Kidney epithelial cell (primary cell): ENCODE data around the gene BCR. TPM values are rescaled to one million over a fixed set of nuclear protein-coding genes. Genes with fewer than 3 reads are reported as not detected.
A peak's percentile ranks its signal among the peaks of the same experiment; 100 is the strongest.

Source experiments
- DNase-seq: peaks from one replicate; pipeline ENCODE4 v3.0.0-alpha.2; 2010; ENCODE audit warnings: low read depth
- H3K27me3 ChIP-seq: 2 replicates; pipeline ENCODE4 v1.6.0; 2011; ENCODE audit warnings: low read length; ENCODE audit not compliant: control insufficient read depth, insufficient read depth
- H3K36me3 ChIP-seq: 2 replicates; pipeline ENCODE4 v1.5.1; 2011; ENCODE audit warnings: low read length; ENCODE audit not compliant: control insufficient read depth, insufficient read depth
- H3K4me3 ChIP-seq: 2 replicates; pipeline ENCODE4 v1.5.1; 2011; ENCODE audit warnings: low read depth, mild to moderate bottlenecking, control low read depth, low read length
- total RNA-seq: library from RNA; depleted of rRNA; stranded (reverse); fragments of >200 nt; gene quantifications from 2 replicates; pipeline ENCODE4 v1.2.3, GENCODE V29; 2015
- TF ChIP-seq, protein P1 (sequence below): IDR thresholded peaks from 2 replicates; pipeline ENCODE4 v1.5.1; 2011; ENCODE audit warnings: mild to moderate bottlenecking, moderate library complexity, low read length, control low read depth, inconsistent platforms; ENCODE audit not compliant: insufficient read depth, poor library complexity, severe bottlenecking

BCR gene
- total RNA-seq, 1 donor from 2014 or later, result 42.5 TPM

GRCh38 chr22:23179381-23180299 is 669 bp upstream of the BCR start:
- Histone ChIP-seq H3K36me3 (no peaks in the 10 kb centered on the region), H3K27me3 (no peaks in the 10 kb centered on the region), H3K4me3 (peak overlapping the region; percentile 76)
- DNase-seq, result no peak
- TF ChIP-seq, protein P1, sequence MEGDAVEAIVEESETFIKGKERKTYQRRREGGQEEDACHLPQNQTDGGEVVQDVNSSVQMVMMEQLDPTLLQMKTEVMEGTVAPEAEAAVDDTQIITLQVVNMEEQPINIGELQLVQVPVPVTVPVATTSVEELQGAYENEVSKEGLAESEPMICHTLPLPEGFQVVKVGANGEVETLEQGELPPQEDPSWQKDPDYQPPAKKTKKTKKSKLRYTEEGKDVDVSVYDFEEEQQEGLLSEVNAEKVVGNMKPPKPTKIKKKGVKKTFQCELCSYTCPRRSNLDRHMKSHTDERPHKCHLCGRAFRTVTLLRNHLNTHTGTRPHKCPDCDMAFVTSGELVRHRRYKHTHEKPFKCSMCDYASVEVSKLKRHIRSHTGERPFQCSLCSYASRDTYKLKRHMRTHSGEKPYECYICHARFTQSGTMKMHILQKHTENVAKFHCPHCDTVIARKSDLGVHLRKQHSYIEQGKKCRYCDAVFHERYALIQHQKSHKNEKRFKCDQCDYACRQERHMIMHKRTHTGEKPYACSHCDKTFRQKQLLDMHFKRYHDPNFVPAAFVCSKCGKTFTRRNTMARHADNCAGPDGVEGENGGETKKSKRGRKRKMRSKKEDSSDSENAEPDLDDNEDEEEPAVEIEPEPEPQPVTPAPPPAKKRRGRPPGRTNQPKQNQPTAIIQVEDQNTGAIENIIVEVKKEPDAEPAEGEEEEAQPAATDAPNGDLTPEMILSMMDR, result no peak

DNA sequence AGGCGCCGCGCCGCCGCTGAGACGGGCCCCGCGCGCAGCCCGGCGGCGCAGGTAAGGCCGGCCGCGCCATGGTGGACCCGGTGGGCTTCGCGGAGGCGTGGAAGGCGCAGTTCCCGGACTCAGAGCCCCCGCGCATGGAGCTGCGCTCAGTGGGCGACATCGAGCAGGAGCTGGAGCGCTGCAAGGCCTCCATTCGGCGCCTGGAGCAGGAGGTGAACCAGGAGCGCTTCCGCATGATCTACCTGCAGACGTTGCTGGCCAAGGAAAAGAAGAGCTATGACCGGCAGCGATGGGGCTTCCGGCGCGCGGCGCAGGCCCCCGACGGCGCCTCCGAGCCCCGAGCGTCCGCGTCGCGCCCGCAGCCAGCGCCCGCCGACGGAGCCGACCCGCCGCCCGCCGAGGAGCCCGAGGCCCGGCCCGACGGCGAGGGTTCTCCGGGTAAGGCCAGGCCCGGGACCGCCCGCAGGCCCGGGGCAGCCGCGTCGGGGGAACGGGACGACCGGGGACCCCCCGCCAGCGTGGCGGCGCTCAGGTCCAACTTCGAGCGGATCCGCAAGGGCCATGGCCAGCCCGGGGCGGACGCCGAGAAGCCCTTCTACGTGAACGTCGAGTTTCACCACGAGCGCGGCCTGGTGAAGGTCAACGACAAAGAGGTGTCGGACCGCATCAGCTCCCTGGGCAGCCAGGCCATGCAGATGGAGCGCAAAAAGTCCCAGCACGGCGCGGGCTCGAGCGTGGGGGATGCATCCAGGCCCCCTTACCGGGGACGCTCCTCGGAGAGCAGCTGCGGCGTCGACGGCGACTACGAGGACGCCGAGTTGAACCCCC is 798 bp downstream of the BCR start:
- TF ChIP-seq, protein P1, result no peak
- Histone ChIP-seq H3K36me3 (peaks cover 2% of the 10 kb centered on the region), H3K4me3 (peak overlapping the region; percentile 76), H3K27me3 (no peaks in the 10 kb centered on the region)
- no peak for DNase-seq

DNA sequence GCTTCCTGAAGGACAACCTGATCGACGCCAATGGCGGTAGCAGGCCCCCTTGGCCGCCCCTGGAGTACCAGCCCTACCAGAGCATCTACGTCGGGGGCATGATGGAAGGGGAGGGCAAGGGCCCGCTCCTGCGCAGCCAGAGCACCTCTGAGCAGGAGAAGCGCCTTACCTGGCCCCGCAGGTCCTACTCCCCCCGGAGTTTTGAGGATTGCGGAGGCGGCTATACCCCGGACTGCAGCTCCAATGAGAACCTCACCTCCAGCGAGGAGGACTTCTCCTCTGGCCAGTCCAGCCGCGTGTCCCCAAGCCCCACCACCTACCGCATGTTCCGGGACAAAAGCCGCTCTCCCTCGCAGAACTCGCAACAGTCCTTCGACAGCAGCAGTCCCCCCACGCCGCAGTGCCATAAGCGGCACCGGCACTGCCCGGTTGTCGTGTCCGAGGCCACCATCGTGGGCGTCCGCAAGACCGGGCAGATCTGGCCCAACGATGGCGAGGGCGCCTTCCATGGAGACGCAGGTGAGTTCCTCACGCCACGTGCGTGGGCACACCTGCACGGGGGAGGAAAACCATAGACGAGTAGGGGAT is 1.5 kb downstream of the BCR start:
- no peaks in the 10 kb centered on the region for H3K27me3 ChIP-seq
- no peak for DNase-seq
- H3K36me3 ChIP-seq, result peaks cover 2% of the 10 kb centered on the region
- TF ChIP-seq, protein P1, result no peak
- H3K4me3 ChIP-seq, result peak overlapping the region; percentile 76

DNA sequence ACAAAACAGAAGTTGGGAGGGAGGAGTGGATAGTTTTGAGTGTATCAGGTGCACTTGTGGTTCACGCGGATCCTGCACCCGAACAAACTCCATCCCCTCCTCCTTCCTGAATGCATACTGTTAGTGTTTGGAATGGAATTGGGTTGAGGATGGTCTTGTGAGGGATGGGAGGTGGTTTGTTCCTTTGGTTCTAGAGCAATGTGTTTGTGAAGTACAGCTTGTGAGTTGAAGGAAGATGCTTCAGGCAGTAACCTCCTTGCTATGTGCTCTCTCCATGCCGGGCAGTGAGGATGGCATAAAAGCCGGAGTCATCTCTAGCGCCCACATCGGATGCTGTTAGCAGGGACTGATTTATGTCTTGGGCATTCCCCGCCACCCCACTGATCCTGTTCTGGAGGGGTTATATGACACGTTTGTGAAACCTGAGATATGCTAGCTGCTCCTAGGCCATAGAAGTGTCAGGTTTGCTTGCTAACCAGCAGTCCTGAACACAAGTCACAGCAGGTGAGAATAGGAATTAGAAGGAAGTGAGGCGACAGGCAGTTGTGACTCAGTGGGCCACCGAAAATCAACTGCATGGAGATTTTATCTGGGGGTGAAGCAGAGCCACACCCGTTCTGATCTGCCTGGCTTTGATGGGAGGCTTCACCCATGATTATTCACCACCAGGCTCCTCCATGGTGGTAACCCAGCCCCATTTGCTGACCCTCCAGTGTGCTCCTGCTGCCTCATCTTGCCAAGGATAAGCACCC is 2.2 kb downstream of the BCR start:
- H3K4me3 ChIP-seq, result peak overlapping the region; percentile 76
- TF ChIP-seq, protein P1, result no peak
- no peaks in the 10 kb centered on the region for H3K27me3 ChIP-seq
- peaks cover 2% of the 10 kb centered on the region for H3K36me3 ChIP-seq
- DNase-seq, result no peak

DNA sequence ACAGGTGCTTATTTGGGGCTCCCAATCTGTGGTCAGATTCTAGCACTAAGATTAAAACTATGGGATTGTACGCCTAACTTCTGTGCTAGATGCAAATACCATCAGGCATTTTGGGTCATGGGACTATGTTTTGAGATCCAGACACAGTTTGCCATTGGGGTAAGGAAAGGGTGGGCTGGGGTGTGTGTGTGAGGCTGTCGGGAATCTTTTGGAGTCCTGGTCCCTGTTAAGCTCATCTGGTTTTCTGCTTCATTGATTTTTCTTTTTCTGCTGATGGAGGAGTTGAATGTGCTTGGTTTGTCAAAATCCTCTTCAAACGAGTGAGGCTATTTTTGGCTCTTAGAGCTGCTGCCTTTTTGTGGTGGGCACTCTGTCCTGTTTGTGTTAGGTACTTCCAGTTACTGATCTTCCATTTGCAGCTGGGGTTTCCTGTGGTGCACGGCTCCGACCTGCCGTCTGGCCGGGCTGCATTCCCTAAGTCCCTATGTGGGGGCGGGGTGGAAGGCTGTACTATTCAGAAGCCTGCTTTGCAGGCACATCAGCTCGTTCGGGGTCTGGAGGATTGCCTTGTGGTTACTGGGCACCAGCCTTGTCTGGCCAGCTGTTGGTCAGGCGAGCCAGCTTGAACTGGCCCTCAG is 2.9 kb downstream of the BCR start:
- peak overlapping the region; percentile 76 for H3K4me3 ChIP-seq
- TF ChIP-seq, protein P1, result no peak
- no peaks in the 10 kb centered on the region for H3K27me3 ChIP-seq
- H3K36me3 ChIP-seq, result peaks cover 2% of the 10 kb centered on the region
- DNase-seq, result no peak
